ENCODE results near the gene HSPA12B.

GRCh38 chr20:3697588-3698305 is 34.7 kb upstream of the HSPA12B start:
- TF ChIP-seq CTCF (tag by site-specific recombination; IDR thresholded peaks at IDR 0.05) (no peak), ZNF350 (tag by site-specific recombination; IDR thresholded peaks at IDR 0.05) (no peak), PATZ1 (tag by site-specific recombination; IDR thresholded peaks at IDR 0.05) (no peak), YY1 (tag by site-specific recombination; IDR thresholded peaks at IDR 0.05) (no peak), BCL11A (tag by site-specific recombination; IDR thresholded peaks at IDR 0.05; ENCODE audit: low read depth) (no peak), ZNF174 (tag by site-specific recombination; IDR thresholded peaks at IDR 0.05) (no peak), ZNF449 (tag by site-specific recombination; IDR thresholded peaks at IDR 0.05) (no peak), ELK4 (IDR thresholded peaks at IDR 0.05; ENCODE audit: borderline replicate concordance, low read depth, low read length) (no peak), ZBTB44 (tag by site-specific recombination; IDR thresholded peaks at IDR 0.05) (no peak), ZNF175 (tag by site-specific recombination; IDR thresholded peaks at IDR 0.05) (no peak), ZNF701 (tag by site-specific recombination; IDR thresholded peaks at IDR 0.05) (no peak), GLI4 (tag by site-specific recombination; IDR thresholded peaks at IDR 0.05) (no peak)
